GM21619 (cell line): Measurements from ENCODE around the gene FUT7.
"Not testable (repeated sequence)": the region's sequence is repeated elsewhere in the genome, so short reads cannot be mapped to it uniquely, and the experiment has no call there.

Experiments used
- ATAC-seq: cut with Tn5 transposase; IDR thresholded peaks from one replicate; pipeline ENCODE4 v1.9.1; 2021; ENCODE audit not compliant: unreplicated experiment

The FUT7 gene

GRCh38 chr9:137066096-137066861, 34.4 kb upstream of the FUT7 start:
- no peak for ATAC-seq

- no peak for ATAC-seq
Observed at GRCh38 chr9:137065336-137065967, 33.6 kb upstream of the FUT7 start.

- ATAC-seq = no peak
Observed at GRCh38 chr9:137064880-137065164, 32.9 kb upstream of the FUT7 start.

GRCh38 chr9:137064027-137064879, 32.4 kb upstream of the FUT7 start:
- ATAC-seq = no peak

- ATAC-seq = no peak
Observed at GRCh38 chr9:137063311-137064026, 31.6 kb upstream of the FUT7 start.

- ATAC-seq = not testable (repeated sequence)
Observed at GRCh38 chr9:137062798-137063197, 30.9 kb upstream of the FUT7 start.

GRCh38 chr9:137062384-137062783, 30.5 kb upstream of the FUT7 start:
- ATAC-seq = no peak

- no peak for ATAC-seq
Observed at GRCh38 chr9:137058521-137059234, 26.8 kb upstream of the FUT7 start.

GRCh38 chr9:137057545-137057944, 25.7 kb upstream of the FUT7 start:
- ATAC-seq = no peak

- no peak for ATAC-seq
Observed at GRCh38 chr9:137056739-137057415, 25.0 kb upstream of the FUT7 start.

- ATAC-seq = no peak
Observed at GRCh38 chr9:137055385-137056364, 23.8 kb upstream of the FUT7 start.

- ATAC-seq = no peak
Observed at GRCh38 chr9:137054932-137055384, 23.1 kb upstream of the FUT7 start.

- no peak for ATAC-seq
Observed at GRCh38 chr9:137053944-137054931, 22.4 kb upstream of the FUT7 start, which contains the start of gene ENTPD2. ENTPD2 (minus strand) TSS chr9:137054061; CDS start chr9:137053997, 64 bp downstream.

GRCh38 chr9:137052998-137053943, 21.4 kb upstream of the FUT7 start:
- ATAC-seq = no peak

- no peak for ATAC-seq
Observed at GRCh38 chr9:137052293-137052692, 20.4 kb upstream of the FUT7 start.

GRCh38 chr9:137051145-137051724, 19.3 kb upstream of the FUT7 start:
- no peak for ATAC-seq
